Measurements from ENCODE around the gene TNIP2.

- TF ChIP-seq CTCF (IDR thresholded peaks at IDR 0.05; ENCODE audit: insufficient read depth, low read depth, low read length), result no peak
- no peak for TF ChIP-seq EZH2 (IDR thresholded peaks at IDR 0.05; ENCODE audit: insufficient read depth, low read length)
Measured at GRCh38 chr4:2735869-2736268, 20.3 kb downstream of the TNIP2 start.
